HG02588 (cell line): Measurements from ENCODE around the gene DYNC2I2.
A peak's percentile ranks its signal among the peaks of the same experiment; 100 is the strongest.
"Not testable (repeated sequence)": the region's sequence is repeated elsewhere in the genome, so short reads cannot be mapped to it uniquely, and the experiment has no call there.

Source experiments
- ATAC-seq: cut with Tn5 transposase; IDR thresholded peaks from one replicate; pipeline ENCODE4 v1.9.1; 2021; ENCODE audit warnings: mild to moderate bottlenecking, moderate library complexity; ENCODE audit not compliant: unreplicated experiment

DYNC2I2 gene

GRCh38 chr9:128687453-128687852 is 30.8 kb upstream of the DYNC2I2 start:
- ATAC-seq = no peak

- no peak for ATAC-seq
These were observed 29.2 kb upstream of the DYNC2I2 start for GRCh38 chr9:128685636-128686489.

DNA sequence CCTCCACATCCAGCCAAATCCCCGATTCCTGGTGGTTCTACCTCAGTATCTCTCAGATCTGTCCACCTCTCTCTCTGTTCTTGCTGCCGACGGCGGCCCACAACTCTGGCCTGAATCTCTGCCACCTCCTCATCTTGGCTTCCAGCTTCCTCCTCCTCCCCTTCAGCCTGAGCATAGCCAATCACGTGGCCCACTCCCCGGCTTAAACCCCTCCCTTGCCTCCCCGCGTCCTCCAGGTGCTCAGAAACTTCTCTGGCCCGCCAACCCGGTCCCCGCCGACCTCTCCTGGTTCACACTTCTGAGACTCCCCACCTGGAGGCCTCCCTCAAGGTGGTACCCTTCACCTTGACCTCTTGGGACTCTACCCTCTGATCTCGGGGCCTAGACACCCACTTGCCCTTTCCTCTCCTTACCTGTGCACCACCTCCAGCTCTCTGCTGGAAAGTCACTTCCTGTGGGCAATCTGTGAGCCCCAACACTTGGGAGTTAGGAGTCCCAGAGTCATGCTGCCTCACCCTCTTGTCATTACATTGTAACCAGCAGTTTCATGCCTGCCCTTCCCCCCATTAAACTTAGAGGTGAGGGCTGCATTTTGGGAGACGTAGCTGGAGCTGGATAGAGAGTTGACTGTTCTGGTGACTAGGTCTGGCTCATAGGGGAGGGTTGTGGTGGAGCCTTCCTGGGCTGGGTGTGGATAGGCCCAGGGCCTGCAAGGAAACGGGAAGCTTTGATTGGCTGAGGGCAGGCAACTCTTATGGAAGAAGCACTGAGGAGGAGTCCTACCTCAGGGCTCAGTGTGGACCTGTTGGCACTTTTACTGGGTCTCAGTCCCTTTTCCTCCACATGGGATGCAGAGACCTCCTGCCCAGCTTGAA is 27.9 kb upstream of the DYNC2I2 start:
- no peak for ATAC-seq

DNA sequence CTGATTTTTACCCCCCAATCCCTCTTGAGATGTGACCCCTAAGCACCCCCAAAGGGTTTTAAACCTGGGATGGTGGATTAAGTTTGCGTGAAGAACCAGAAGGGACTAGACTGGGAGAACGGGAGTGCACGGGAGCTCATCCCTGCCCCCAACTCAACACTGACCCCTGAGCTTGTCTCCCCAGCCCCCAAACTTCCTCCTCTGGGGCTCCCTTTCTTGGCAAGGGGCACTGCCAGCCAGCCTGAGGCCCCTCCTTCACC is 27.3 kb upstream of the DYNC2I2 start:
- ATAC-seq = no peak

- no peak for ATAC-seq
These were observed 26.9 kb upstream of the DYNC2I2 start for GRCh38 chr9:128683340-128684064.

DNA sequence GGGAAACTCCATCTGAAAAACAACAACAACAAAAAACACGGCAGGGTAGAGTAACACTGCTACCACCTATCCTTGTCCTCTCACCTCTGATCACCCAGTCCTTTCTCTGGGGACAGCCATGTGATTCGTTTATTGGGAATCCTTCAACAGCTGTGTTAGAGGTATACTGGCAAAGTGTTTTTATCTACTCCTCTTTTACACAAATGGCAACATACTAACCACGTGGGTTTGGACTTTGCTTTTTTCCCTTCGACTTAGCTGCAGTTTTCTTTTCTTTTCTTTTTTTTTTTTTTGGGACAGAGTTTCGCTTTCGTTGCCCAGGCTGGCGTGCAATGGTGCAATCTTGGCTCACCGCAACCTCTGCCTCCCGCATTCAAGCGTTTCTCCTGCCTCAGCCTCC is 21.1 kb upstream of the DYNC2I2 start:
- no peak for ATAC-seq

- no peak for ATAC-seq
These were observed 18.7 kb upstream of the DYNC2I2 start for GRCh38 chr9:128675382-128675781.

GRCh38 chr9:128669786-128670185 is 13.1 kb upstream of the DYNC2I2 start:
- ATAC-seq = no peak

DNA sequence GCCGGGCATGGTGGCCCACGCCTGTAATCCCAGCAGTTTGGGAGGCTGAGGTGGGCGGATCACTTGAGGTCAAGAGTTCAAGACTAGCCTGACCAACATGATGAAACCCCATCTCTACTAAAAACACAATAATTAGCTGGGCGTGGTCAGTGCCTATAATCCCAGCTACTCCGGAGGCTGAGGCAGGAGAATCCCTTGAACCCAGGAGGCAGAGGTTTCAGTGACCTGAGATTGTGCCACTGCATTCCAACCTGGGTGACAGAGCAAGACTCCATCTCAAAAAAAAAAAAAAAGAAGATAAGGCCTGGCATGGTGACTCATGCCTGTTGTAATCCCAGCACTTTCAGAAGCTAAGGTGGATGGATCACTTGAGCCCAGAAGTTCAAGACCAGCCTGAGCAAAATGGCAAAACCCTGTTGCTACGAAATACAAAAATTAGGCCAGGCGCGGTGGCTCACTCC is 9.9 kb upstream of the DYNC2I2 start:
- ATAC-seq = not testable (repeated sequence)

- no peak for ATAC-seq
These were observed 1.1 kb upstream of the DYNC2I2 start for GRCh38 chr9:128657796-128658195.

DNA sequence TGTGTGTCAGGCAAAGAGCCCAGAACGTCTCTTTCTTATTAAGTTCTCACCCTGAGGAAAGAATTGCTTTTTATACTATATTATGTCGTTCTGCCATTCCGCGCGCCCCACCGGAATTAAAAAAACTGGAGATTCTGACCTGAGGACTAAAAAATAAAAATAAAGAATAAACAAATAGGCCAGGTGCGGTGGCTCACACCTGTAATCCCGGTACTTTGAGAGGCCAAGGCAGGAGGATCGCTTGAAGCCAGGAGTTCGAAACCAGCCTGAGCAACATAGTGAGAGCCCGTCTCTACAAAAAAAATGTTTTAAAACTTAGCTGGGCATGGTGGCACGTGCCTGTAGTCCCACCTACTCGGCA is 677 bp upstream of the DYNC2I2 start:
- no peak for ATAC-seq

- ATAC-seq = no peak
These were observed 2.2 kb downstream of the DYNC2I2 start for GRCh38 chr9:128654481-128654880.

- ATAC-seq = no peak
These were observed 2.7 kb downstream of the DYNC2I2 start for GRCh38 chr9:128653908-128654307.

- no peak for ATAC-seq
These were observed 4.8 kb downstream of the DYNC2I2 start for GRCh38 chr9:128651798-128652197.

GRCh38 chr9:128648206-128648605 is 8.4 kb downstream of the DYNC2I2 start:
- not testable (repeated sequence) for ATAC-seq

DNA sequence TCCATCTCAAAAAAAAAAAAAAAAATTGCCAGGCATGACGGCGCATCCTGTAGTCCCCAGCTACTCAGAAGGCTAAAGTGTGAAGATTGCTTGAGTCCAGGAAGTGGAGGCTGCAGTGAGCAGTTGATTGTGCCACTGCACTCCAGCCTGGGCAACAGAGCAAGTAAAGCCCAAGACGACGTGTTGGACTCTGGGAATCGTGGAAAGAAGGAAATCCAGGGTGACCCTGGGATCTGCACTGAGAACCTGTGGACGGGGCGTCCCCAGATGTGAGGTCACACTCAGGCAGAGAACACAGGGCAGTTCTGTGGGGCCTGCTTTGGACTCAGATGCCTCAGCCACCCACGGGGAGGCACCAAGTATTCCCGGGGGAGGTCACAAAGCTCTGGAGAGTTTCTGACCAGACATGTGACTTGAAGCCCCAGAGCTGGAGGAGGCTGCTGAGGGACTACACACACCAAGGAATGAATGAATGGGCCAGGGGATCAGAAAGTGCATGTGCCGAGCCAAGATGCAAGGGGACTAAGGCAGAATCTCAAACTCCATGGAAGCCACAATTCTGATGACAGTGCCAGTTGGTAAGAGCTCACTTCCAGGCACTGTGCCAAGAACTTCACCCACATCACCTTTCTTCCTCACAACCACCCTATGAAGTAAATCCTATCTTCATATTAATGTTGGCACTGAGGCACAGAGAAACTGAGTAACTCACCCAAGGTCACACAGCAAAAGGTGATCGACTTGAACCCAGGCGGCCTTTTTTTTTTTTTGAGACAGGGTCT is 12.9 kb downstream of the DYNC2I2 start:
- peak; percentile 68 for ATAC-seq

DNA sequence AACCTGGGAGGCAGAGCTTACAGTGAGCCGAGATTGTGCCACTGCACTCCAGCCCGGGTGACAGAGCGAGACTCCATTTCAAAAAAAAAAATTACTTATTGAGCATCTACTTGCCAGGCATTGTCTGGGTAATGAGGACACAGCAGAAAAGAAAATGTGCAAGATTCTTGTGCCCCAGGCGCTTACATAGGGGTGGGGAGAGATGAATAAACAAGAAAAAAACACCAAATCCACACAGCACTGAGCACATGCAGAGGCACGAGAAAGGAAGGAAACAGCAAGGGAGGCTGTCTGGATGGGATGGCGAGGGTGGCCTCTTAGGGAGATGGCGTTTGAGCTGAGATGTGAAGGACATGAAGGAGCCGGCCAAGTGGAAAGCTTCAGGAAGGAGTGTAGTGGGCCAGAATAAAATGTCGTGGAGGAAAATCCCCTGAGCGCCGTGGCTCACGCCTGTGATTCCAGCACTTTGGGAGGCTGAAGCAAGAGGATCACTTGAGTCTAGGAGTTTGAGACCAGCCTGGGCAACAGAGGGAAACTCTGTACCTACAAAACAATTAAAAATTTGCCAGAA is 13.9 kb downstream of the DYNC2I2 start:
- ATAC-seq = no peak

GRCh38 chr9:128640603-128641002 is 16.0 kb downstream of the DYNC2I2 start:
- ATAC-seq = no peak

DNA sequence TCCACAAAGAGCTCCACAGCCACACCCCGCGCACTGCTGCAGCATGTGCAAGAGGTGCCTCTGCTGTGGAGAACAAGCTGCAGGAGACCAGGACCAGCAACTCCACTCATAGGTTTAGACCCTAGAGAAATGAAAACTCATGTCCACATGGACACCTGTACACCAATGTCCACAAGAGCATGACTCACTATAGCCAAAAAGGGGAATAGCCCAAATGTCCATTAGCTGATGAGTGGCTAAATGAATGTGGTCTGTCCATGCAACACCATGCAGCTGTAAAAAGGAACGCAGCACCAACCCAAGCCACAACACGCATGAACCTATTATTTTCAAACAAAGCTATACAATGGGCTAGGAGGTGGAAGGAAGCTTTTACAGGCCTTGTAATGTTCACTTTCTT is 18.1 kb downstream of the DYNC2I2 start:
- no peak for ATAC-seq

DNA sequence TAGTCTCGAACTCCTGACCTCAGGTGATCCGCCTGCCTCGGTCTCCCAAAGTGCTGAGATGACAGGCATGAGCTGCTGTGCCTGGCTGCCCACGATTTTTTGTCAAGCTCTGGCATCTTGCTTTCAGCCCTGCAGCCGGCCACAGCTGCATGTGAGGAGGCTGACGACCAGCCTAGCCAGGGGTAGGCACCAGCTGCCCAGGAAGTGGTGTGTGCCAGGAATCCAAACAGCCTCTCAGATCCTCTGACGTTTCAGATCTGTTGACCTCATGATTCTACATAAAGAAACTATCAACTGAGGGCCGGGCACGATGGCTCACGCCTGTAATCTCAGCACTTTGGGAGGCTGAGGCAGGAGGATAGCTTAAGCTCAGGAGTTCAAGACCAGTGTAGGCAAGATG is 19.0 kb downstream of the DYNC2I2 start:
- no peak for ATAC-seq
